Suppressor macrophage (primary cell): ENCODE data around the gene PRTN3.
"Not testable (repeated sequence)": the region's sequence is repeated elsewhere in the genome, so short reads cannot be mapped to it uniquely, and the experiment has no call there.

Source experiments
- DNase-seq, 4 experiments: peaks; one replicate each; pipeline ENCODE4 v3.0.0-alpha.2; 2020 to 2022

Gene PRTN3

GRCh38 chr19:882871-883497 is 42.2 kb downstream of the PRTN3 start:
- DNase-seq: no peak

DNA sequence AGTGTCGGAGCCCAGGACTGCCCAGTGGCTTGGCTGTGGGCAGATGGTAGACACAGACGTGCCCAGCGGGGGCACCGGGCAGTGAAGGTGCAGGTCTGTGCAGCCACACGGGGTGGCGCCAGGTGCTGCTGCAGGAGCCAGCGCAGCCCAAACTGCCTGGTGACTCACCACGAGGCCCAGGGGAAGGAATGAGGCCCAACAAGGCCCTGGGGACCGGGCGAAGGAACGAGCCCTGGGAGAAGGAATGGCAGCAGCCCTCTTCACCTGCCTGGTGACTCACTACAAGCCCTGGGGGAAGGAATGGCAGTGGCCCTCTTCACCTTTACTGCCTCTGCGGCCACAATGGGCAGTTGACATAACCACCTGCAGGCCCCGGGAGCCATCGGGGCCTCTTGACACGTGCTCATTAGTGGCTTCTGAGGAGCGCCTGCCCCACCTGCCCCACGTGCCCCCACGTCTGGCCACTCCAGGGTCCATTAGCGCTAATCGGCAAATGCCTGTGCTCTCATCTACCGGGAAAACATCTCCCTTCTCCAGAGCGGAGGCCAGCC is 42.9 kb downstream of the PRTN3 start:
- no peak for DNase-seq

GRCh38 chr19:884420-885211 is 43.8 kb downstream of the PRTN3 start:
- no peak for DNase-seq

- no peak for DNase-seq
Measured at GRCh38 chr19:885536-886224, 44.9 kb downstream of the PRTN3 start.

- peak in 3 of 4 experiments; percentile 26 to 44 (median 27) for DNase-seq
Measured at GRCh38 chr19:887072-887471, 46.3 kb downstream of the PRTN3 start.

- no peak for DNase-seq
Measured at GRCh38 chr19:887599-887998, 46.8 kb downstream of the PRTN3 start.

DNA sequence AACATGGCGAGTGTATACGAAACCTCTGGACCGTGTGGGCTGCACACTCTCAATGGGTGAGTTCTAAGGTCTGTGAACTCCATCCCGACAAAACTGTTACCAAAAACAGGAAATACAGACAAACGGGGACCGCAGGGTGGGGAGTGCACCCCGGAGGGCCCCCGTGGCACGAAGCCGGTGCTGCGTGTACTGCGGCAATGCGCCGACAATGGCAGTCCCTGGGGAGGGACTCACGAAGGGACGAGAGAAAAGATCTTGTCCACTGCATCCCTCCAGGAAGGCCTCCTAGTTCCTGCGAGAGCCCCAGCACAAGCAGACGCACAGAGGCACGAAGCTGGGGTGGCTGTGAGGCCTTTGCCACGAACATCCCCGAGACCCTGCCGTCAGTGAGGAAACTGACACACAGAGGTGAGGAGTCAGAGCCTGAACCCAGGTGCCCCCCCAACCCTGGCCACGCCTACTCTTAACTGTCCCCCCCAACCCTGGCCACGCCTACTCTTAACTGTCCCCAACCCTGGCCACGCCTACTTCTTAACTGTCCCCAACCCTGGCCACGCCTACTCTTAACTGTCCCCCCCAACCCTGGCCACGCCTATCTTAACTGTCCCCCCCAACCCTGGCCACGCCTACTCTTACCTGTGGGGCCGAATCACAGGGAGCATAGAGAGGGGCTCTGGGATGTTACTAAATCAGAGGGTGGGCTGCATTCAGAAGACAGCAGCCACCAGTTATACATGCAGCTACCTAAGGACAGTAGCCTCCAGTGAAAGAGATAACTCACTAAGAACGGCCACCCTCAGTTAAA is 48.0 kb downstream of the PRTN3 start:
- no peak for DNase-seq

DNA sequence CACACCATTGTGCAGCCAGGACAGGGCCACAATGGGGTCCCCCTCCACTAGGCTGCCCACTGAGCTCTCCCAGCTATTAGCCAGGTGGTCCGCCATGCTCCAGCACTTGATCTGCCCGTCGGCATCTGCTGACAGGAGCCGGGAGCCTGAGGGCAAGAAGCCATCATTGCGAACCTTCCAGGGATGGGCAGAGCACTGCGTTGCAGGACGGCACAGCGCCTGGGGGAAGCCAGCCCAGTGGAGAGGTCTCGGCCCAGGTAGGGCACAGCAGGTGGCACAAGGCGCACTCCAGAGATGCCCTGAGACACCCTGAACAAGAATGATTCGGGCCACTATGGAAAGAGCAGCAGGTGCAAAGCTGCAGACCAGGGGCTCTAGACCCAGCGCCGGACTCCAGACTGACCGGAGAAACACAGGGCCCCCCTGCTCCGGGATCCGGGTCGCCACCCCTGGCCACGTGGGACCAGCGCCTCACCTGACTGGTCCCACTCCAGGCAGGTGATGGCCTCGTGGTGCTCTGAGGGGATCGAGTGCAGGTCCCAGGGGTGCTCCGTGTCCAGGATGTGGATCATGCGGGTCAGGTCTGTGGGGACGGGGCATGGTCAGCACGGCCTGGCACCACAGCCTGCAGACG is 49.0 kb downstream of the PRTN3 start:
- no peak for DNase-seq

DNA sequence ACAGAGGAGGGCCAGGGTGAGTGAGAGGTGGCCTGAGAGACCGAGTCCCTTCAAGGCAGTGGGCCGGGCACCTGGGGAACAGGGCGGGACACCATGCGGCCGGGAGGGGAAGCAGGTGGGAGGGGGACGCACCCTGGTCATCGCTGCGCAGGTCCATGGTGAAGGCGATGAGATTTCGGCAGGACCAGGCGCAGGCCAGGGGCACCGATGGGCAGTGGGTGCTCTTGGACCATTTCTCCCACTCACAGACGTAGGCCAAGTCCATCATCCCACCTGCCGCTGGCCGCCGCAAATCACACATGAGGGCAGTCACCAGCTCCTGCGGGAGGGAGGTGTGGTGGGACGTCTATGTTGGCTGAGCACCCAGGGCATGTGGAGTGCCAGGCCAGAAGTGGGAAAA is 50.0 kb downstream of the PRTN3 start:
- DNase-seq: no peak

- DNase-seq: not testable (repeated sequence)
Measured at GRCh38 chr19:891421-892200, 50.8 kb downstream of the PRTN3 start.

- DNase-seq: peak in 3 of 4 experiments; percentile 13 to 38 (median 17)
Measured at GRCh38 chr19:892243-892893, 51.6 kb downstream of the PRTN3 start.

- DNase-seq: peak; percentile 96 to 98 (median 97)
Measured at GRCh38 chr19:892894-893689, 52.3 kb downstream of the PRTN3 start, which contains the start of the genes MED16 and RNU6-9. Gene MED16 (minus strand): TSS chr19:893187. CDS start chr19:891131, 2,056 bp downstream. Gene RNU6-9 (plus strand): TSS chr19:893484.

- no peak for DNase-seq
Measured at GRCh38 chr19:896434-896833, 55.6 kb downstream of the PRTN3 start.

- DNase-seq: no peak
Measured at GRCh38 chr19:896999-897398, 56.2 kb downstream of the PRTN3 start.

DNA sequence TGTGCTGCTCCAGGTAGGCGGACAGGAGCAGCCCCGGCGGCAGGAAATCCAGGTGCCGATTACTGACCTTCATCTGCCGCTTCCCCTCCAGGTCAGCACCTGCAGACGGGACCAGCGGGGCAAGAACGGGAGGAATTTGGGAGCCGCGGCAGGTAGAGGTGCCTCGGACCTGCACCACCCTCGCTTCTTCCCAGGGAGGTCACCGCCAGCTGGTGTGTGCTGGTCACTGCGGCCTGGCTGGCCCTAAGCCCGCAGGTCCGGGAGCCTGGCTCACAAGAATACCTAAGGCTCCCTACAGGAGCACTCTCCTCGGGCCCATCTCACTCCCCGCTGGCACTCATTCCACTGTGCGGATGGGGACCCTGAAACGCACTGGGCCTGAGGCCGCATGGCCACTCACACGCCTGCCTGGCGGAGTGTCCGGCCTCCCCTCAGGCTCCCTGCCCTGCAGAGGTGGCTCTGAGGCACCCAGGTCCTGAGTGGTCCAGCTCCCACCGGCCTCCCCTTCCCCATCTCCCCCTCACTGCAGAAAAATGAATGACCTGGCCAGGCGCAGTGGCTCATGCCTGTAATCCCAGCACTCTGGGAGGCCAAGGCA is 56.7 kb downstream of the PRTN3 start:
- DNase-seq: no peak
